Sigmoid colon (tissue), 4 donors: ENCODE data around the gene HPS3.

Experiments
- EP300 ChIP-seq, 4 donors: sonication (generic); formaldehyde crosslinking; IDR thresholded peaks; one replicate each; pipeline ENCODE4 v1.6.1; 2017; ENCODE audit warnings: antibody characterized with exemption in 4 of 4
- POLR2A ChIP-seq, 2 donors: fragments of 450-650 bp; IDR thresholded peaks; one replicate each; pipeline ENCODE4 v1.6.1; 2016; ENCODE audit warnings: antibody characterized with exemption in 2 of 2, mild to moderate bottlenecking in 2 of 2, moderate library complexity in 2 of 2
- POLR2AphosphoS5 ChIP-seq, 4 donors: sonication (generic); formaldehyde crosslinking; IDR thresholded peaks; one replicate each; pipeline ENCODE4 v1.6.1; 2017; ENCODE audit warnings: antibody characterized with exemption in 4 of 4
- TF ChIP-seq, protein P1 (sequence below), 4 experiments: fragments of 450-650 bp in 3 of 4; fragments of 200-600 bp in 1 of 4; IDR thresholded peaks; one replicate each; pipeline ENCODE4 v1.5.1; 2016 to 2019; ENCODE audit warnings: antibody characterized with exemption in 4 of 4, mild to moderate bottlenecking in 3 of 4, moderate library complexity in 2 of 4

DNA sequence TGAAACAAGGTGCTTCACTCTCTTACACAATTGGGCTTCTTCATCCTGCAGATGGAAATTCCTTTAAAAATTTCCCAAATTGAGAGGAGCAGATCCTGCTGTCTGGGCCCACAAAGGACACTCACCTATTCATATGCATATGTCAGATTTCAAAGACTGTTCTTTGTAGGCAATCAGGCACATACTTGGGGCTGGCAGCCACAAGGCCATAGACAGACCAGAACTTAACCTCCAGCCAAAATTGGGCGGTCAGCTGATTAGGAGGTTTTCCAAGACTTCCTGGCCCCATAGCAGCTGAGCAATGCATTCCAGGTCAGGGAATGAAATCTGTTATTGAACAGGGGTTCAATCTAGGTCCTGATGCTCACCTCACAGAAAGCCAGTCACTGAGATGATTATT lies 15.0 kb upstream of the HPS3 start:
- TF ChIP-seq, protein P1, sequence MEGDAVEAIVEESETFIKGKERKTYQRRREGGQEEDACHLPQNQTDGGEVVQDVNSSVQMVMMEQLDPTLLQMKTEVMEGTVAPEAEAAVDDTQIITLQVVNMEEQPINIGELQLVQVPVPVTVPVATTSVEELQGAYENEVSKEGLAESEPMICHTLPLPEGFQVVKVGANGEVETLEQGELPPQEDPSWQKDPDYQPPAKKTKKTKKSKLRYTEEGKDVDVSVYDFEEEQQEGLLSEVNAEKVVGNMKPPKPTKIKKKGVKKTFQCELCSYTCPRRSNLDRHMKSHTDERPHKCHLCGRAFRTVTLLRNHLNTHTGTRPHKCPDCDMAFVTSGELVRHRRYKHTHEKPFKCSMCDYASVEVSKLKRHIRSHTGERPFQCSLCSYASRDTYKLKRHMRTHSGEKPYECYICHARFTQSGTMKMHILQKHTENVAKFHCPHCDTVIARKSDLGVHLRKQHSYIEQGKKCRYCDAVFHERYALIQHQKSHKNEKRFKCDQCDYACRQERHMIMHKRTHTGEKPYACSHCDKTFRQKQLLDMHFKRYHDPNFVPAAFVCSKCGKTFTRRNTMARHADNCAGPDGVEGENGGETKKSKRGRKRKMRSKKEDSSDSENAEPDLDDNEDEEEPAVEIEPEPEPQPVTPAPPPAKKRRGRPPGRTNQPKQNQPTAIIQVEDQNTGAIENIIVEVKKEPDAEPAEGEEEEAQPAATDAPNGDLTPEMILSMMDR (IDR thresholded peaks at IDR 0.05): no peak
- TF ChIP-seq POLR2A (IDR thresholded peaks at IDR 0.05) (no peak), EP300 (IDR thresholded peaks at IDR 0.05) (no peak), POLR2AphosphoS5 (IDR thresholded peaks at IDR 0.05) (no peak)
